PFSK-1 (cell line): ENCODE measurements around the gene SND1.

Experiments
- FOXP2 ChIP-seq: optimal IDR thresholded peaks from 2 replicates; pipeline ENCODE3; 2011; ENCODE audit warnings: borderline replicate concordance, control low read depth, inconsistent platforms; ENCODE audit not compliant: insufficient read depth; ENCODE audit errors: extremely low read length, extremely low read depth
- POLR2AphosphoS5 ChIP-seq: IDR thresholded peaks from 2 replicates; pipeline ENCODE4 v1.6.1; 2012; ENCODE audit warnings: low read depth, mild to moderate bottlenecking, control low read depth, low read length, moderate library complexity
- REST ChIP-seq, 2 experiments: IDR thresholded peaks; 2 replicates each; pipeline versions ENCODE4 v1.6.1 to v1.8.0; 2011 to 2012; ENCODE audit warnings: low read depth in 2 of 2, low read length in 2 of 2, control low read depth in 1 of 2, inconsistent platforms in 1 of 2, mild to moderate bottlenecking in 1 of 2, moderate library complexity in 1 of 2; ENCODE audit not compliant: insufficient read depth in 1 of 2
- SIN3A ChIP-seq: IDR thresholded peaks from 2 replicates; pipeline ENCODE4 v1.6.1; 2012; ENCODE audit warnings: mild to moderate bottlenecking, low read length, moderate library complexity, borderline replicate concordance; ENCODE audit not compliant: insufficient read depth
- TAF1 ChIP-seq: IDR thresholded peaks from 2 replicates; pipeline ENCODE4 v1.6.1; 2012; ENCODE audit warnings: low read length, control low read depth, borderline replicate concordance; ENCODE audit not compliant: insufficient read depth

Gene SND1

GRCh38 chr7:127933146-127933545, 281.2 kb downstream of the SND1 start:
- TF ChIP-seq POLR2AphosphoS5 (no peak), SIN3A (no peak), TAF1 (no peak), REST (IDR thresholded peaks at IDR 0.05; ENCODE audit: insufficient read depth in 1 of 2, low read depth in 2 of 2, low read length in 2 of 2) (no peak), FOXP2 (no peak)

GRCh38 chr7:127934711-127935110, 282.7 kb downstream of the SND1 start:
- TF ChIP-seq REST (IDR thresholded peaks at IDR 0.05; ENCODE audit: insufficient read depth in 1 of 2, low read depth in 2 of 2, low read length in 2 of 2) (no peak), SIN3A (no peak), FOXP2 (no peak), TAF1 (no peak), POLR2AphosphoS5 (no peak)

GRCh38 chr7:127935847-127936376, 283.9 kb downstream of the SND1 start:
- TF ChIP-seq REST (IDR thresholded peaks at IDR 0.05; ENCODE audit: insufficient read depth in 1 of 2, low read depth in 2 of 2, low read length in 2 of 2) (no peak), TAF1 (no peak), POLR2AphosphoS5 (no peak), FOXP2 (no peak), SIN3A (no peak)

- no peak for TF ChIP-seq TAF1
- no peak for TF ChIP-seq SIN3A
- TF ChIP-seq FOXP2, result no peak
- no peak for TF ChIP-seq POLR2AphosphoS5
- no peak for TF ChIP-seq REST (IDR thresholded peaks at IDR 0.05; ENCODE audit: insufficient read depth in 1 of 2, low read depth in 2 of 2, low read length in 2 of 2)
These were observed 285.2 kb downstream of the SND1 start for GRCh38 chr7:127937066-127937680.
